Epithelial cell of proximal tubule (primary cell): Measurements from ENCODE around the gene ZNF865. TPM values are rescaled to one million over a fixed set of nuclear protein-coding genes. Genes with fewer than 3 reads are reported as not detected.
"Not testable (repeated sequence)": the region's sequence is repeated elsewhere in the genome, so short reads cannot be mapped to it uniquely, and the experiment has no call there.

ENCODE experiments used
- DNase-seq: peaks from one replicate; pipeline ENCODE4 v3.0.0-alpha.2; 2011; ENCODE audit warnings: low read depth
- H3K4me3 ChIP-seq: 2 replicates; pipeline ENCODE4 v1.5.1; 2011; ENCODE audit warnings: low read depth, mild to moderate bottlenecking, low read length
- CTCF ChIP-seq: conservative IDR thresholded peaks from 2 replicates; pipeline ENCODE4 v1.5.1; 2012; ENCODE audit warnings: low read depth, mild to moderate bottlenecking, low read length
- total RNA-seq: library from RNA; depleted of rRNA; stranded (reverse); fragments of >200 nt; gene quantifications from 2 replicates; pipeline ENCODE4 v1.2.3, GENCODE V29; 2015

The ZNF865 gene
- total RNA-seq, 1 donor from 2014 or later, result 6.2 TPM

- DNase-seq, result no peak
- no peak overlapping the region for H3K4me3 ChIP-seq
- no peak for TF ChIP-seq CTCF
Observed at GRCh38 chr19:55578031-55578760, 27.3 kb upstream of the ZNF865 start.

DNA sequence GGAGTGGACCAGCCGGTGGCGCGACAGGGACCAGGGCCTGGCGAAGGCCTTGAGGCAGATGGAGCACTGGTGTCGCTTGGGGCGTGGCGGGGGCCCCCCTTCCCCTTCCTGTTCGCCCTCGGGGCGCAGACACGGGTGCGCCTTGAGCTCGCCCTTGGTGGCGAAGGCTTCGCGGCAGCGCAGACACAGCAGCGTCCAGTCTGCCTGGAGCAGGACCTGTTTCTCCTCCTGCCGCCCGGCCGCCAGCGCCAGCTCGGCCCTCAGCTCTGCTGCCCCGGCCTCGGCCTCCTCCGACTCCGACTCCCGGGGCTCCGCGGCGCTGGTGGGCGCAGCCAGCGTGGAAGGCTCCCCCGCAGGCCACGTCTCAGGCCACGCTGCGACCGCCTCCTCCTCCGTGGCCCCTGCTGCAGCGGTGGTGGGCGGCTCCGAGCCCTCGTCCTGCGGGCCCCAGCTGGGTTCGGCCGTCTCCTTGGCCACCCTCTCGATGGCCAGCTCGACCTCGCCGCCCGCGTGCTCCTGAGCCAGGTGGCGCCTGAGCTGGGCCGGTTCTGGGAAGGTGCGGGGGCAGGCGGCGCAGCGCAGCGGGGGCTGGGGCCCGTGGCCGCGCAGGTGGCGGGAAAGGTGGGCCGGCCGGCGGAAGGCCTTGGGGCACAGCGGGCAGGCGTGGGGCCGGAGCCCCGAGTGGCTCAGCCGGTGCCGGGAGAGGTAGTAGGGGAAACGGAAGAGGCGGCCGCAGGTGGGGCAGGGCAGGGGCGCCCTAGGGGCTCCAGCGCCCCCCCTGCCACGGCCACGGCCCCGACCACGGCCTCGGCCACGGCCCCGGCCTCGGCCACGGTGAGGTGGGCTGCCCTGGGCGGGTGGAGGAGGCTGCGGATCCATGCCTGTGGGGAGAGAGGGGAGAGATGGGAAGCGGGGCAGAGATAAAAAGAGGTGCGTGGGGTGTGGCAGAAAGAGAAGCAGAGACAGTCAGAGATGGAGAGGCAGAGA, 26.4 kb upstream of the ZNF865 start:
- peak overlapping the region; percentile 81 for H3K4me3 ChIP-seq
- no peak for TF ChIP-seq CTCF
- no peak for DNase-seq

DNA sequence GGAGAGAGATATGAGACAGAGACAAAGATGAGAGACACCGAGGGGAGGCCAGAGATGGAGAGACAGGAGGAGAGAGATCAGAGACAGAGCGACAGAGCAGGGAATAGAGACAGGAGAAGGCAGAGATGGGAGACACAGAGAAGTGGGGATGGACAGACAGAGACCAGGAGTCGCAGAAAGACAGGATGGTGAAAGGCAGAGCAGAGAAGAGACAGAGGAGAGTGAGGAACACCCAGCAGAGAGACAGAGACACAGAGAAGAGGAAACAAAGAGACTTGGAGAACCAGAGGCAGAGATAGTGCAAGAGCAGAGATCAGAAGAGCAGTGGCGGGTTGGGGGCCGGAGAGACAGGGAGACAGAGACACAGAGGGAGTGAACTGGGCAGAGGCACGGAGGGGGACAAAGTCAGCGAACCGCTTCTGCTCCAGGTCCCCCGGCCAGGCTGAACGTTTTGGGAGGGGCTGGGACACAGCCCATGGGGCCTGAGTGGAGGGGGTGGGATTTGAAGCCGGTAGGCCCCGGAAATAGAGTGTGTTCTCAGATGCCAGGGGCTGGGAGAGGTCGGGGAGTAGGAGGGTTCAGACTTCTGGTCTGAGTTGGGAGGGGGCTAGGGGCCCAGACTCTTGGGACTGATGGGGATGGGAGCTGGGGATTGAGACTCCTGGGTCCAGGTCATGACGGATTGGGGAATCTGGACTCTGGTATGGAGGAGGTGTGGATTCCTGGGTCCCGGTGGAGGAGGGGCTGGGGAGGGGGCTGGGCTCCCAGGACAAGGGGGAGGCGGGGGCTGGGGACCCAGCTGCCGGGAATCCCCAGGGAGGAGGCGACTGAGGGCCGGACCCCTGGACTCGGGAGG, 25.5 kb upstream of the ZNF865 start:
- H3K4me3 ChIP-seq, result peak overlapping the region; percentile 81
- TF ChIP-seq CTCF, result no peak
- no peak for DNase-seq

DNA sequence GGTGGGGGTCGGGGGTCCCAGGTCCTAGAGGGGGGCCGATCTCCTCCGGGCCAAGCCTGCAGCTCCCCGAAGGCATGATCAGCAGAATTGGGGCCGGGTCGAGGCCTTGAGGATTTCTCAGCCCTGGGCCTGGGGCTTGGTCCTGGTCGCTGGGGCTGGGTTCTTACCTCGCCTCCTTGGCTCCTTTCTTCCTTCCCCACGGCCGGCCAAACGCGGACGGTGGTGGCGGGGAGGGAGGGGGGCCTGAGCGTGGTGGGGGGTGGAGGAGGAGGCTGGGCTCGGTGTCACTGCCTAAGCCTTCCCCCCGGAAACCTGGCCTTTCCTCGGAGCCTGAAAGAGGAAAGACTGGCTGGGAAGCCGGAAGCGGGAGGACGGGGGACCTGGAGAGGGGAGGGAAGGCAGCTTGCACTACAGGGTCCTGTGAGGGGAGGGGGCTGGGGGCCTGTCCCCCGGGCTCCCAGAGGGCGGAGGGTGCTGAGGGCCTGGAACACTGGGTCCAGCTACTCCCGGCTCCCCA, 24.8 kb upstream of the ZNF865 start, which contains the start of gene ZNF579:
TSS of gene ZNF579 (minus strand) at position 221 of the 517 bp plus-strand sequence. CDS start 1,209 bp downstream, outside the sequence.
- peak within 1 kb of the TSS; percentile 81 for H3K4me3 ChIP-seq
- TF ChIP-seq CTCF, result no peak
- DNase-seq, result no peak

DNA sequence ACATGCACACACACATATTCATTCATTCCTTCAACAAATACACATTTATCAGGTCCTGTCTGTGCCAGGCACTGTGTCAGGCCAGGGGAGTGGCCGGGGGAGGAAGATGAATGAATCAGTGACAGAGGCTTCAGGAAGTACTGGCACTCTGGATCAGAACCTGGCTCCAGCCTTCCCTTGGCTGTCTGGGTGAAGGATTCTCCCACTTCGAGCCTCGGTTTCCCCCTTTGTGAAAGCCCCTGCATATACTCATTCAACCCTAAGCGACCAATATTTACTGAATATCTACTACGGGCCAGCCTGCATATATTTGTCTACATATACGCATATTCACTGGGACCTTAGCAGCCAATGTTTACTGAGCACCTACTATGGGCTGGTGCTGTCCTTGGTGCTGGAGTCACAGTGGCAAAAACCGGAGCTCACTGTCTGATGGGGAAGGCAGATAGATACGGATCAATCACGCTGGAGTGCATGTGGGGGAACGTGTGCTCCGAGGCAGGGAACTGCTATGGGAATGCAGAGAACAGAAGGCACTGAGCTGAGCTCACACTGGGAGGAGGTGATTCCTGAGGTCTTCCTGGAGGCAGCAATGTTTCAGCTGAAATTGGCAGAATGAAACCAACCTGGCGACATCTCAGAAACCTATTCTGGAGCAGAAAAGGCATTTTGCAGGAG, 24.2 kb upstream of the ZNF865 start:
- peak overlapping the region; percentile 81 for H3K4me3 ChIP-seq
- no peak for TF ChIP-seq CTCF
- DNase-seq, result no peak

DNA sequence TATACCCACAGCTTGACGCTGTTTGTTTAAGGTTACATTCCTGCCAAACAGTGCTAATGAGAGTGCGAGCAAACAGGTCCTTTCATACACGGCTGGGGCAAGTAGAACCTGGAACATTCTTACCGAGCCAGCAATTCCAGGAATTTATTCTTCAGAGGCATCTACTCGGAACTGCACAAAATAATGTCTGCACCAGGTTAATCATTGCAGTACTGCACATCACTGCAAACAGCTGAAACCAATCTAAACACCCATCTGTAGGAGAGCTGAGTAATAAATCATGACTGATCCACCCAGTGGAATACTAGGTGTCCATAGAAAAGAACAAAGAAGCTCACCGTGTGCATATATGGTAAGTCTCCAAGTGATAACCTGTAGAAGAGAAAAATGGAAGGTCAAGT, 23.6 kb upstream of the ZNF865 start:
- DNase-seq, result peak; percentile 95
- H3K4me3 ChIP-seq, result peak overlapping the region; percentile 81
- TF ChIP-seq CTCF, result no peak

GRCh38 chr19:55582284-55582683, 23.2 kb upstream of the ZNF865 start:
- H3K4me3 ChIP-seq, result peak overlapping the region; percentile 81
- not testable (repeated sequence) for DNase-seq

GRCh38 chr19:55583897-55584296, 21.6 kb upstream of the ZNF865 start:
- H3K4me3 ChIP-seq, DNase-seq: not testable (repeated sequence)
